Mammary epithelial cell (primary cell): ENCODE measurements around the gene SETX.

Experiments
- EZH2 ChIP-seq: IDR thresholded peaks from 2 replicates; pipeline ENCODE4 v1.6.1; 2012; ENCODE audit warnings: low read length, inconsistent platforms, borderline replicate concordance
- TF ChIP-seq, protein P1 (sequence below), 2 donors: IDR thresholded peaks in 1 of 2; conservative IDR thresholded peaks in 1 of 2; 2 replicates each; pipeline ENCODE4 v1.5.1; 2011 to 2012; ENCODE audit warnings: inconsistent platforms in 2 of 2, low read length in 2 of 2, mild to moderate bottlenecking in 2 of 2, control low read depth in 1 of 2, low read depth in 1 of 2; ENCODE audit not compliant: insufficient read depth in 1 of 2; ENCODE audit errors: extremely low read depth in 1 of 2

GRCh38 chr9:132238026-132238972 is 116.5 kb downstream of the SETX start:
- TF ChIP-seq, protein P1, sequence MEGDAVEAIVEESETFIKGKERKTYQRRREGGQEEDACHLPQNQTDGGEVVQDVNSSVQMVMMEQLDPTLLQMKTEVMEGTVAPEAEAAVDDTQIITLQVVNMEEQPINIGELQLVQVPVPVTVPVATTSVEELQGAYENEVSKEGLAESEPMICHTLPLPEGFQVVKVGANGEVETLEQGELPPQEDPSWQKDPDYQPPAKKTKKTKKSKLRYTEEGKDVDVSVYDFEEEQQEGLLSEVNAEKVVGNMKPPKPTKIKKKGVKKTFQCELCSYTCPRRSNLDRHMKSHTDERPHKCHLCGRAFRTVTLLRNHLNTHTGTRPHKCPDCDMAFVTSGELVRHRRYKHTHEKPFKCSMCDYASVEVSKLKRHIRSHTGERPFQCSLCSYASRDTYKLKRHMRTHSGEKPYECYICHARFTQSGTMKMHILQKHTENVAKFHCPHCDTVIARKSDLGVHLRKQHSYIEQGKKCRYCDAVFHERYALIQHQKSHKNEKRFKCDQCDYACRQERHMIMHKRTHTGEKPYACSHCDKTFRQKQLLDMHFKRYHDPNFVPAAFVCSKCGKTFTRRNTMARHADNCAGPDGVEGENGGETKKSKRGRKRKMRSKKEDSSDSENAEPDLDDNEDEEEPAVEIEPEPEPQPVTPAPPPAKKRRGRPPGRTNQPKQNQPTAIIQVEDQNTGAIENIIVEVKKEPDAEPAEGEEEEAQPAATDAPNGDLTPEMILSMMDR (conservative IDR thresholded peaks at IDR 0.05 in 1 of 2, IDR thresholded peaks at IDR 0.05 in 1 of 2; ENCODE audit: extremely low read depth in 1 of 2, insufficient read depth in 1 of 2, low read depth in 1 of 2, low read length in 2 of 2): no peak
- no peak for TF ChIP-seq EZH2
